Testis (tissue), 3 donors: ENCODE data around the gene KCNC3. TPM values are rescaled to one million over a fixed set of nuclear protein-coding genes. Genes with fewer than 3 reads are reported as not detected.

Source experiments
- DNase-seq: peaks from one replicate; pipeline ENCODE4 v3.0.0-alpha.2; 2019
- H3K27ac ChIP-seq, 2 donors: fragments of 200-600 bp; sonication (generic); one replicate each; pipeline ENCODE4 v1.5.1; 2019
- H3K27me3 ChIP-seq: fragments of 200-600 bp; sonication (generic); one replicate; pipeline ENCODE4 v1.5.1; 2019
- H3K36me3 ChIP-seq: fragments of 200-600 bp; sonication (generic); one replicate; pipeline ENCODE4 v1.5.1; 2017; ENCODE audit warnings: low read depth; ENCODE audit errors: missing control alignments
- H3K4me1 ChIP-seq: fragments of 200-600 bp; sonication (generic); one replicate; pipeline ENCODE4 v1.5.1; 2019
- H3K4me3 ChIP-seq, 2 donors: fragments of 200-600 bp; sonication (generic); one replicate each; pipeline ENCODE4 v1.5.1; 2017 to 2019
- H3K9me3 ChIP-seq: fragments of 200-600 bp; sonication (generic); one replicate; pipeline ENCODE4 v1.5.1; 2017
- POLR2A ChIP-seq: fragments of 450-650 bp; IDR thresholded peaks from one replicate; pipeline ENCODE4 v1.6.1; 2017; ENCODE audit warnings: antibody characterized with exemption, mild to moderate bottlenecking, moderate library complexity
- WGBS, 2 donors: methylation state at CpG; one replicate each; pipeline ENCODE4 v1.1.5; 2018; 5-methylcytosine and 5-hydroxymethylcytosine counted together
- intact Hi-C: fragments of 100-400 bp; cut with DNase I; formaldehyde crosslinking; loops from one replicate; pipeline ENCODE4 v1.15.1; 2023; ENCODE audit warnings: low total_unique reads
- polyA plus RNA-seq: library from polyadenylated mRNA; stranded (reverse); fragments of 350-450 nt; fragmentation: Illumina TruSeq; extraction: RNeasy Lipid Tissue Mini Kit (QIAGEN cat#74804); gene quantifications from one replicate; pipeline ENCODE4 v1.2.3, GENCODE V29; 2014; ENCODE audit warnings: low read depth, low replicate concordance; ENCODE audit not compliant: insufficient read depth
- total RNA-seq, 2 donors: library from RNA; depleted of rRNA; stranded (reverse); fragments of >200 nt; gene quantifications; one replicate each; pipeline ENCODE4 v1.2.3, GENCODE V29; 2016
- TF ChIP-seq, protein P1 (sequence below), 3 experiments: fragments of 450-650 bp in 2 of 3; fragments of 200-600 bp in 1 of 3; sonication (generic) in 1 of 3; IDR thresholded peaks; one replicate each; pipeline ENCODE4 v1.5.1; 2016 to 2019; ENCODE audit warnings: antibody characterized with exemption in 3 of 3, mild to moderate bottlenecking in 2 of 3, moderate library complexity in 1 of 3

The KCNC3 gene
- total and polyA plus RNA-seq, 3 donors from 2014 or later: 6.9 to 16.0 (median 7.7) TPM

DNA sequence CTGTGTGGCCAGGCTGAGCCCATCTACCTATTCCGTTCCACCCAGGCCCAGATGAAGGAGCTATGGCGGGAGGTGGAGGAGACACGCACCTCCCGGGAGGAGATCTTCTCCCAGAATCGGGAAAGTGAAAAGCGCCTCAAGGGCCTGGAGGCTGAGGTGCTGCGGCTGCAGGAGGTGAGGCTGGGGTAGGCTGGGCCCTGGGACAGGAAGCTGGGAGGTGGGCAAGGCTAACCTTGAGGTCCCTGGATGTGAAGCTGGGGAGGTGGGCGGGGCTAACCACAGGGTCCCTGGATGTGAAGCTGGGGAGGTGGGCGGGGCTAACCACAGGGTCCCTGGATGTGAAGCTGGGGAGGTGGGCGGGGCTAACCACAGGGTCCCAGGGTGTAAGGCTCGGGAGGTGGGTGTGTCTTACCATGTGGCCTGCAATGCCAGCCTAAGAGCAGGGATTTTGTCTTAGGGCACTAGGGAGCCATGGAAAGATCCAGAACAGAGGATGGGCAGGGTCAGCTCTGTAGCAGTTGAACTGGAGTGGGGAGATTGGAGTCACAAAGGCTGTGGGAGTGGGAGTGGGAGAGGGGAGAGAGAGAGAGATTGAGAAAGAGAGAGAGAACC lies 36.9 kb downstream of the KCNC3 start:
- intact Hi-C loops: no loop called here
- Histone ChIP-seq H3K27me3 (no peaks in the 10 kb centered on the region), H3K9me3 (no peaks in the 10 kb centered on the region)

DNA sequence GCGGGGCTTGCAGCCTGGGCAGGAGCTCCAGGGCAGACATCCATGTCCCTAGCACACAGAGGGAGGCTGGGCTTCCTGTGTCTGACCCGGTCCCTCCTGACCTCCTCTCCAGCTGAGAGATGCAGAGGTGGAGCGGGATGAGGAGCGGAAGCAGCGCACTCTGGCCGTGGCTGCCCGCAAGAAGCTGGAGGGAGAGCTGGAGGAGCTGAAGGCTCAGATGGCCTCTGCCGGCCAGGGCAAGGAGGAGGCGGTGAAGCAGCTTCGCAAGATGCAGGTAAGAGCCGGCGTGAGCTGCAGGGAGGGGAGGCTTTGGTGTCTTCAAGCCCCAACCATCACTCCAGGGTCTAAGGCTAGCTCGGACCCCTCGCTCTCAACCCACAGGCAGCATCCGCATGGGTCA lies 38.4 kb downstream of the KCNC3 start:
- no peaks in the 10 kb centered on the region for H3K36me3 ChIP-seq

More for the DNA sequence above, 36.9 kb downstream of the KCNC3 start:
- H3K4me3 ChIP-seq: no peak overlapping the region
- H3K36me3 ChIP-seq: no peaks in the 10 kb centered on the region
- TF ChIP-seq, protein P1, sequence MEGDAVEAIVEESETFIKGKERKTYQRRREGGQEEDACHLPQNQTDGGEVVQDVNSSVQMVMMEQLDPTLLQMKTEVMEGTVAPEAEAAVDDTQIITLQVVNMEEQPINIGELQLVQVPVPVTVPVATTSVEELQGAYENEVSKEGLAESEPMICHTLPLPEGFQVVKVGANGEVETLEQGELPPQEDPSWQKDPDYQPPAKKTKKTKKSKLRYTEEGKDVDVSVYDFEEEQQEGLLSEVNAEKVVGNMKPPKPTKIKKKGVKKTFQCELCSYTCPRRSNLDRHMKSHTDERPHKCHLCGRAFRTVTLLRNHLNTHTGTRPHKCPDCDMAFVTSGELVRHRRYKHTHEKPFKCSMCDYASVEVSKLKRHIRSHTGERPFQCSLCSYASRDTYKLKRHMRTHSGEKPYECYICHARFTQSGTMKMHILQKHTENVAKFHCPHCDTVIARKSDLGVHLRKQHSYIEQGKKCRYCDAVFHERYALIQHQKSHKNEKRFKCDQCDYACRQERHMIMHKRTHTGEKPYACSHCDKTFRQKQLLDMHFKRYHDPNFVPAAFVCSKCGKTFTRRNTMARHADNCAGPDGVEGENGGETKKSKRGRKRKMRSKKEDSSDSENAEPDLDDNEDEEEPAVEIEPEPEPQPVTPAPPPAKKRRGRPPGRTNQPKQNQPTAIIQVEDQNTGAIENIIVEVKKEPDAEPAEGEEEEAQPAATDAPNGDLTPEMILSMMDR (IDR thresholded peaks at IDR 0.05): no peak
- 70 to 71% methylated on average over 10 to 11 of the region's 11 CpGs for WGBS, 2 donors
- no peak overlapping the region for H3K27ac ChIP-seq
- DNase-seq: no peak
- H3K4me1 ChIP-seq: no peaks in the 10 kb centered on the region

DNA sequence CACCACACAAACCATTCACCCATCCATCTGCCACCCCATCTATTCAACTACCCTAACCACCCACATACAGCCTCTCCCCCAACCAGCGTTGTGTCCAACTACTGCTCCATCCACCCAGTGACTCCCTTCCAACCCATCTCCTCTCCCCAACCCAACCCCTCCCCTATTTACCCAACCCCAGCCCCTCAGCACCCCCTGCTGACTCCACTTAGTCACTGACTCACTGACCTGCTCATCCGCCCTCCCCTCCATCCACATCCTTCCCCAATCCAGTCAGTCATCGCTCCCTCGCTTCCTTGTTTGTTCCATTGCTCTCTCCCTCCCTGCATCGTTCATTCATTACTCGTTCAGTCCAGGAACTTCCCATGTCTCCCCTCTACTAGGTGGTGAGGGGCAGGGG lies 39.2 kb downstream of the KCNC3 start:
- no peaks in the 10 kb centered on the region for H3K27me3 ChIP-seq
- H3K9me3 ChIP-seq: no peaks in the 10 kb centered on the region
- TF ChIP-seq POLR2A: no peak
- TF ChIP-seq, protein P1 (IDR thresholded peaks at IDR 0.05): no peak
- no peak overlapping the region for H3K4me3 ChIP-seq
- no peak for DNase-seq
- H3K27ac ChIP-seq: no peak overlapping the region
- WGBS, 2 donors: 79 to 81% methylated on average over 6 of the region's 6 CpGs
- no peaks in the 10 kb centered on the region for H3K36me3 ChIP-seq
- intact Hi-C loops: no loop called here
- no peaks in the 10 kb centered on the region for H3K4me1 ChIP-seq

More for the DNA sequence above, 38.4 kb downstream of the KCNC3 start:
- WGBS, 2 donors: 60 to 73% methylated on average over 13 to 15 of the region's 15 CpGs
- Histone ChIP-seq H3K27me3 (no peaks in the 10 kb centered on the region), H3K4me1 (no peaks in the 10 kb centered on the region), H3K27ac (no peak overlapping the region), H3K9me3 (no peaks in the 10 kb centered on the region), H3K4me3 (no peak overlapping the region)
- intact Hi-C loops: no loop called here
- no peak for DNase-seq
- TF ChIP-seq POLR2A: no peak
- TF ChIP-seq, protein P1 (IDR thresholded peaks at IDR 0.05): no peak

DNA sequence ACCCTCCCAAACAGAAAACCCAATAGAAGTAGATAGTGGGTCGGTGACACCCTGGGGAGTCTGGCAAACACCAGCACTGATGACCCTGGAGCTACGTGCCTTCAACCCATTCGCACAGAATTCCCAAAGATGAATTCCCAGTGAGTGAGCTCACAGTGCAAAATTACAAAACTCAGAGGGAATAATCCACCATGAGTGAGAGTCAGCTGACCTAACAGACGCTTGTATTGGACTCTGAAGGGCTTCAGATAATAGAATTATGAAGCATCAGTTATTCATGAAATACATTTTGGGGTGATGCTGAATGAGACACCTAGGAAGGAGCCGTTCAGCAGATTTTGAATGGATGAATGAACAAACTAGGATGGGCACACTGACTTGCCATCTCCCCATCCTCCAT lies 40.2 kb downstream of the KCNC3 start:
- TF ChIP-seq, protein P1 (IDR thresholded peaks at IDR 0.05): no peak
- no peak for TF ChIP-seq POLR2A
- 73 to 80% methylated on average over 5 of the region's 5 CpGs for WGBS, 2 donors
- H3K27me3 ChIP-seq: no peaks in the 10 kb centered on the region
- no peaks in the 10 kb centered on the region for H3K36me3 ChIP-seq
- H3K4me3 ChIP-seq: no peak overlapping the region
- no peak overlapping the region for H3K27ac ChIP-seq
- intact Hi-C loops: no loop called here
- no peaks in the 10 kb centered on the region for H3K9me3 ChIP-seq
- H3K4me1 ChIP-seq: no peaks in the 10 kb centered on the region
- no peak for DNase-seq

- Histone ChIP-seq H3K9me3 (no peaks in the 10 kb centered on the region), H3K4me3 (no peak overlapping the region), H3K4me1 (no peaks in the 10 kb centered on the region), H3K27me3 (no peaks in the 10 kb centered on the region), H3K36me3 (no peaks in the 10 kb centered on the region), H3K27ac (no peak overlapping the region)
- DNase-seq: no peak
- no peak for TF ChIP-seq POLR2A
- TF ChIP-seq, protein P1 (IDR thresholded peaks at IDR 0.05): no peak
- intact Hi-C loops: no loop called here
- WGBS, 2 donors: 81 to 95% methylated on average over 2 of the region's 2 CpGs
Observed at GRCh38 chr19:50287331-50287730, 41.8 kb downstream of the KCNC3 start.
